GM18520 (cell line): ENCODE results near the gene DLGAP1.

ENCODE experiments used
- ATAC-seq: cut with Tn5 transposase; IDR thresholded peaks from one replicate; pipeline ENCODE4 v1.9.1; 2021; ENCODE audit not compliant: unreplicated experiment

DLGAP1 gene

GRCh38 chr18:3578621-3579020, 876.5 kb downstream of the DLGAP1 start:
- ATAC-seq, result no peak

- ATAC-seq, result no peak
Measured at GRCh38 chr18:3577281-3577855, 877.7 kb downstream of the DLGAP1 start.

DNA sequence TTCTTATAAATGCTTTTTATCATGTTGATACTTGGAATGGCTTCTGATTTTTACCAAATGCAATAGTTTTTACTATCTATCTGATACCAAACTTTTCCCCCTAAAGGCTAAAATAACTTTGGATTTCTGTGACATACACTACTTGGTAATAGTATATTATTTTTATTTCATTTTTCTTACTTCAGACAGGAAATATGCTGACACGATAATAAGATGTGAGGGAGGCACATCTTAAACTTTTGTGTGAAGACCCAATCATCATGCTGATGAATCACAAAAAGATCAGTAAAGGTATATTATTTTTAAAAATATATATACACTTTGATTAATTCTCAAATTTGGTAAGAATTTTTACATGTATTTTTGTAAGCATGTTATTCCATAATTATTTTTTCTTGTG, 882.3 kb downstream of the DLGAP1 start:
- no peak for ATAC-seq

DNA sequence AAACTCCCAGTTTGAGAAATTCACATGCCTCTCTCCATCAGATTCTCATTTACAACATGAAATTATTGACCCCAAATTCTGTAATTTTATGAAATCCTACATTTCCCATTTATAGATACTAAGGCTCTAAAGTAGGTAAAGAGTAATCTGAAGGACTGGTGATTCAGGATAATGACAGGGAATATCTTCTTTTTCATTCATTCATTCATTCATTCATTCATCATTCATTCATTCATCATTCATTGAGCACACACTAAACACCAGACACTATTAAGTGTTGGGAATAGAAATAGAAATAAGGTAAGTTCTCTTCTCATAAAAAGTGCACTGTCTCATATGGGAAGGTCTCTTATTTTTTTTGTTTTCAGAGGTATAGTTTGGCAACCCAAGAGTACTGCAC, 888.3 kb downstream of the DLGAP1 start:
- ATAC-seq, result no peak

- no peak for ATAC-seq
Measured at GRCh38 chr18:3560755-3561154, 894.4 kb downstream of the DLGAP1 start.

DNA sequence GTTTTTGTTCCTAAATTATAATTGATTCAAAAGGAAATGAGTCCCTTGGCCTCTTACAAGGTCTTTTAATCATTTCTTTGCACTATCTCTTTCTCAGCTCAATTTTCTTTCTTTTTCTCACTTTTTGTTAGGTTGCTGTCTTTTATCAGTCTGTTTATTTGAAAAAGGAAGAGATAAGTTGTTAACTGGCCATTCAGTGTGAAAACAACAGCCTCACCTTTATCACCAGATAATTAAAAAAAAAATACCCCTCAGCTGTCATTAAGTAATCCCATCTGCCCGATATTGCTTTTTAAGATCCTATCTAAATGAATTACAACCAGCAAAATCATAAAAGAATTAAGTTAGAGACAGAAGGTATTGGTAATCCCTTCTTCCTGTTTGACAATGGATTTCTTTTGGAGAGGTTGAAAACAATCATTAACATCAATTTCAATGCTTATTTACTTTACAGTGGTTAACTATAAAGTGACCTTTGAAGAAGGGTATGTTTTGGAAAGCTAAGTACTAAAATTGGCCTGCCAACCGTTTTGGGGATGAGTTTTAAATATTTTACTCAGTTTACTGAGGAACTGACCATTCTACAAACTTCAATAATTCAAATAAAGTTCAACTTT, 900.2 kb downstream of the DLGAP1 start:
- no peak for ATAC-seq

DNA sequence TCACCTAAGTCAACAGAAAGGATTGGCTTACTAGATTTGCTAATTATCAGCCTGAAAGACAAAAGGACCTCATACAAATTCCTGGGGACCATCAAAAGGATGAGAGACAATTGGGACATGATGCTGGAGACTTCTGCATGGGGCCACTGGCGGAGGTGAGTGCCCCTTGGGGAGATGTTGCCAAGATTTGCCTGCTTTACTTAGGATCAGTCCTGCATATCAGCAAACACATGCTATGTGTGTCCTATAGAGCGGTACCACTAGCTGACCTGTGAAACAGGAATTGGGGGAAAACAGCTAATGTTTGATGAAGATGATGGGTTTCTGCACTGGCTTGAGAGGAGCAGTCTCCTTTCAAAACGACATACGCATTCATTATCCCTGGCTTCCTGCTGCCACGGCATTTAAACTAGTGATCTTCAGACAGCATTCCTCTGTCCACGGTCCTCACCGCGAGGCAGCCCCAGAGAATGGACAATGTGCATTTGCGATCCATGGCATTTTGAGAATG, 901.0 kb downstream of the DLGAP1 start:
- no peak for ATAC-seq

- no peak for ATAC-seq
Measured at GRCh38 chr18:3552305-3552704, 902.8 kb downstream of the DLGAP1 start.

- ATAC-seq, result no peak
Measured at GRCh38 chr18:3547891-3548615, 907.1 kb downstream of the DLGAP1 start.

- ATAC-seq, result no peak
Measured at GRCh38 chr18:3546106-3546505, 909.0 kb downstream of the DLGAP1 start.

DNA sequence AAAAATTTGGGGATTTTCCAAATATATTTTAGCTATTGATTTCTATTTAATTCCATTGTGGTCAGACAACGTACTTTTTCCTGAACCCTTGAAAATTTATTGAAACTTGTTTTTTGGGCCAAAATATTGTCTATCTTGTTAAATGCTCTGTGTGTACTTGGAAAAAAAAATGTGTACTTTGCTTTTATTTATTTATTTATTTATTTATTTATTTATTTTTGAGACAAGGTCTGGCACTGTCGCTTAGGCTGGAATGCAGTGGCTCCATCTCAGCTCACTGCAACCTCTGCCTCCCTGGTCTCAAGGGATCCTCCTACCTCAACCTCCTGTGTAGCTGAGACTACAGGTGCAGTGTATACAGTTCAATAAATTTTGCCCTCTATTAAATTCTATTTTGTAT, 910.6 kb downstream of the DLGAP1 start:
- ATAC-seq, result no peak

- ATAC-seq, result peak; percentile 98
Measured at GRCh38 chr18:3541549-3542386, 913.3 kb downstream of the DLGAP1 start.

GRCh38 chr18:3540805-3541548, 914.1 kb downstream of the DLGAP1 start:
- ATAC-seq, result no peak

- ATAC-seq, result no peak
Measured at GRCh38 chr18:3538954-3539617, 916.0 kb downstream of the DLGAP1 start.

- ATAC-seq, result no peak
Measured at GRCh38 chr18:3538456-3538855, 916.7 kb downstream of the DLGAP1 start.

DNA sequence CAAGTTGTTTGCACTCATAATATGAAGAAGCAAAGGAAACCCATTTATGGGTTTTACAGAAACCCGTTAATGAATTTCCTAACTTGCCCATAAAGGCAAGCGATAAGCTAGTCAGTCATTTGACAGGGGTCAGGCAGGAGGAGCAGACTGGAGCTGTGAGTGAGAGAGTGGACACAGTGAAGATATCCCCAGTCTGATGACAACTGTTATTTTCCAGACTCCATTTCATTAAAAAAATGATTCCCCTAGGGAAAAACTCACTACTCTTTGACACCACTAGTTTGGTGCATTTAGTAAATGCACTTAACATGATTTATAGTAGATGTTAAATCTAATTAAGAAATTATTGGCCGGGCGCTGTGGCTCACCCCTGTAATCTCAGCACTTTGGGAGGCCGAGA, 924.3 kb downstream of the DLGAP1 start:
- no peak for ATAC-seq

DNA sequence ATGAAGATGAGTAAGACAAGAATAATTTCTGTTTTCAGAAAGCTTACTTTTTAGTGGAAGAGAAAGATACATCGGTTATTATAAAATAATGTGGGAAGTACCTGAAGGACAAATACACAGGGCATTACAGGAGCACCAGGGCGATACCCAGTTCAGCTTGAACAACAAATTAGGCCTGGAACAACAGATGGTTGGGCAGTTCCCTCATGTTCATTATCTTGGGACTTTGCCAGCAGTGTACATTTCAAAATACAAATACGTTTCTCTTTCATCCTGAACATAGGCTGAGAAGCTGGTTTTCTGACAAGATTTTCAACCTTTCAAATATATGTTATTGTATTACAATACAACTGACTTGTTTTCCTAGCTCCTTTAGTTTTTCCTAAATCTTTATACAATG, 925.5 kb downstream of the DLGAP1 start:
- no peak for ATAC-seq

DNA sequence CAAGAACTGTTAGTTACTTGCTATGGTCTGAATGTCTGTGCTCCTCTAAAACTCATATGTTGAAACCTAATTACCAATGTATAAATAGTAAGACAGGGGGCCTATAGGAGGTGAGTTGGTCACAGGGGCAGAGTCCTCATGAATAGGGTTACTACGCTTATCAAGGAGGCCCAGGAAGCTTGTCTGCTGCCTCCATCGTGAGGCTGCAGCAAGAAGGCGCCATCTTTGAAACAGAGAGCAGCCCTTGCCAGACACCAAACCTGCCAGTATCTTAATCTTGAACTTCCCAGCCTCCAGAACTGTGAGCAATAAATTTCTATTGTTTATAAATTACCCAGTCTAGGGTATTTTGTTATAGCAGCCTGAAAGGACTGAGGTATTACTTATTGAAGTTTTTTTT, 926.0 kb downstream of the DLGAP1 start:
- ATAC-seq, result no peak

- no peak for ATAC-seq
Measured at GRCh38 chr18:3528231-3528630, 926.9 kb downstream of the DLGAP1 start.
